ENCODE data around the gene SFTPD.

- TF ChIP-seq CTCF (IDR thresholded peaks at IDR 0.05; ENCODE audit: low read length) (no peak), EZH2phosphoT487 (IDR thresholded peaks at IDR 0.05; ENCODE audit: low read length) (no peak)
These were observed 30.5 kb upstream of the SFTPD start for GRCh38 chr10:79979310-79979975.
